MCF 10A (cell line): ENCODE data around the gene KPRP. TPM values are rescaled to one million over a fixed set of nuclear protein-coding genes. Genes with fewer than 3 reads are reported as not detected.

ENCODE experiments used
- BruUV-seq: library from RNA; stranded (reverse); fragments of 400-500 nt; replicated peaks from 2 replicates; lab custom pipeline; 2021; lab: Mats Ljungman, UMichigan
- CTCF ChIA-PET: fragments of 300-600 bp; sonication (Branson Sonifier 250); formaldehyde crosslinking; extraction: SDS; loops from one replicate; lab custom pipeline; 2021; ENCODE audit warnings: antibody characterized with exemption, inconsistent platforms; lab: Yijun Ruan, JAX
- POLR2A ChIA-PET: fragments of 300-600, 350-650 bp; sonication (Branson Sonifier 250); formaldehyde crosslinking; extraction: SDS; loops from one replicate; lab custom pipeline; 2020; ENCODE audit warnings: antibody characterized with exemption, inconsistent platforms; lab: Yijun Ruan, JAX
- DNase-seq: peaks from one replicate; pipeline ENCODE4 v3.0.0-alpha.2; 2018; ENCODE audit not compliant: unreplicated experiment
- H3K27ac Mint-ChIP-seq: one replicate; pipeline ENCODE4 v1.8.0; 2022; ENCODE audit warnings: mild to moderate bottlenecking, low read depth, mixed read lengths; ENCODE audit not compliant: unreplicated experiment
- H3K27me3 Mint-ChIP-seq: one replicate; pipeline ENCODE4 v1.8.0; 2022; ENCODE audit warnings: mixed read lengths; ENCODE audit not compliant: insufficient read depth, unreplicated experiment
- H3K36me3 Mint-ChIP-seq: one replicate; pipeline ENCODE4 v1.8.0; 2022; ENCODE audit warnings: mild to moderate bottlenecking, moderate library complexity, mixed read lengths; ENCODE audit not compliant: insufficient read depth, unreplicated experiment
- H3K4me1 Mint-ChIP-seq: one replicate; pipeline ENCODE4 v1.8.0; 2022; ENCODE audit warnings: mixed read lengths; ENCODE audit not compliant: insufficient read depth, unreplicated experiment
- H3K4me3 Mint-ChIP-seq: one replicate; pipeline ENCODE4 v1.8.0; 2022; ENCODE audit warnings: mild to moderate bottlenecking, moderate library complexity, mixed read lengths; ENCODE audit not compliant: unreplicated experiment
- H3K9me3 Mint-ChIP-seq: one replicate; pipeline ENCODE4 v1.8.0; 2022; ENCODE audit warnings: mixed read lengths; ENCODE audit not compliant: unreplicated experiment
- intact Hi-C: fragments of 100-400 bp; cut with micrococcal nuclease; formaldehyde crosslinking; loops from 2 replicates; pipeline ENCODE4 v1.14.1; 2022
- total RNA-seq: library from RNA; stranded (reverse); gene quantifications from 2 replicates; pipeline ENCODE4 v1.2.3, GENCODE V29; 2022
- TF ChIP-seq, protein P1 (sequence below): fragments of 200-600 bp; IDR thresholded peaks from one replicate; pipeline ENCODE4 v1.8.0; 2022; ENCODE audit warnings: antibody characterized with exemption, mild to moderate bottlenecking; ENCODE audit not compliant: unreplicated experiment

The KPRP gene
- total RNA-seq, 1 experiment from 2014 or later, result 0.12 TPM

DNA sequence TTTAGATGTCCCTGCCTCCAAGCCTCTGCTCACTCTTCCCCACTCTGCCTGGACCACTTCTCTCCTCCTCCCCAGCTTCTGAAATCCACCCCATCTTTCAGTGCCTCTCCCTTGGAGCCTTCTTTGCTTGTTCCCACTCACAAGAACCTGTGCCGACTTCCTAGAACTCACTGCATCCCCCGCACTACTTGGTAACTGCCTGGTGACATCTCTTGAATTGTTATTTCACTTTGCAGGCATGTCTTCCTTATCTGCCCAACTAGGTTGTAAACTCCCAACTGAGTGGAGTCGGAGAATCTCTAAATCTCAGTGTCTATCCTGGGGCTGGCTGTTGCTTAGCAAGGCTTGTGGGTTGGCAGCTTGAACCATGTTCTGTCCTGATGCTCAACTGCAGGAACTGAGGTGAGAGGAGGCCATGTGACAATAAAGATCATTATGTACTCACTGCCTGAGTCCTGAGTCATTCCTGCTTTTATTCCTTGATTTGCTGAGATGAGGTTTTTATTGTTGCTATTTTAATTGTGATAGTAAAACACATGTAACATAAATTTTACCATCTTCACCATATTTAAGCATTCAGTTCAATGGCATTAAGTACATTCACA is 3.9 kb downstream of the KPRP start:
- ChIA-PET CTCF (interaction anchor here (0.6 to 4.6 kb wide), 6 partner anchors 16 to 873 kb away, joined by 3 to 57 read pairs (median 4); no protein-coding TSS in a partner anchor), POLR2A (interaction anchor here (0.5 to 1.4 kb wide), 3 partner anchors 94 to 456 kb away, joined by 4 read pairs; partner anchors contain the start of gene PRR9)
- TF ChIP-seq, protein P1, sequence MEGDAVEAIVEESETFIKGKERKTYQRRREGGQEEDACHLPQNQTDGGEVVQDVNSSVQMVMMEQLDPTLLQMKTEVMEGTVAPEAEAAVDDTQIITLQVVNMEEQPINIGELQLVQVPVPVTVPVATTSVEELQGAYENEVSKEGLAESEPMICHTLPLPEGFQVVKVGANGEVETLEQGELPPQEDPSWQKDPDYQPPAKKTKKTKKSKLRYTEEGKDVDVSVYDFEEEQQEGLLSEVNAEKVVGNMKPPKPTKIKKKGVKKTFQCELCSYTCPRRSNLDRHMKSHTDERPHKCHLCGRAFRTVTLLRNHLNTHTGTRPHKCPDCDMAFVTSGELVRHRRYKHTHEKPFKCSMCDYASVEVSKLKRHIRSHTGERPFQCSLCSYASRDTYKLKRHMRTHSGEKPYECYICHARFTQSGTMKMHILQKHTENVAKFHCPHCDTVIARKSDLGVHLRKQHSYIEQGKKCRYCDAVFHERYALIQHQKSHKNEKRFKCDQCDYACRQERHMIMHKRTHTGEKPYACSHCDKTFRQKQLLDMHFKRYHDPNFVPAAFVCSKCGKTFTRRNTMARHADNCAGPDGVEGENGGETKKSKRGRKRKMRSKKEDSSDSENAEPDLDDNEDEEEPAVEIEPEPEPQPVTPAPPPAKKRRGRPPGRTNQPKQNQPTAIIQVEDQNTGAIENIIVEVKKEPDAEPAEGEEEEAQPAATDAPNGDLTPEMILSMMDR, result peak; percentile 10
- peaks cover 41% of the 10 kb centered on the region for H3K4me1 Mint-ChIP-seq
- intact Hi-C loops, result loop anchor here (1.0 to 10.0 kb wide), 2 partner anchors 107 to 433 kb away; no protein-coding TSS in a partner anchor
- no peak for DNase-seq
- peak overlapping the region; percentile 0 for H3K4me3 Mint-ChIP-seq
- H3K27me3 Mint-ChIP-seq, result no peaks in the 10 kb centered on the region
- H3K27ac Mint-ChIP-seq, result peak overlapping the region; percentile 4
- no peaks in the 10 kb centered on the region for H3K36me3 Mint-ChIP-seq
- BruUV-seq, result no TSS peak
- H3K9me3 Mint-ChIP-seq, result no peaks in the 10 kb centered on the region

- H3K4me1 Mint-ChIP-seq, result peaks cover 29% of the 10 kb centered on the region
- H3K27me3 Mint-ChIP-seq, result no peaks in the 10 kb centered on the region
- peak overlapping the region; percentile 5 for H3K27ac Mint-ChIP-seq
- BruUV-seq, result TSS peak; percentile 92
- DNase-seq, result peak; percentile 63
- intact Hi-C loops, result loop anchor here (1.0 to 10.0 kb wide), 4 partner anchors 24 to 426 kb away; no protein-coding TSS in a partner anchor
- CTCF ChIA-PET, result interaction anchor here (0.6 to 2.7 kb wide), 14 partner anchors 9 to 910 kb away, joined by 3 to 21 read pairs (median 4); partner anchors contain the start of gene KPRP
- H3K36me3 Mint-ChIP-seq, result peaks cover 4% of the 10 kb centered on the region
- no peak overlapping the region for H3K4me3 Mint-ChIP-seq
- TF ChIP-seq, protein P1, result peak; percentile 13
- peaks cover 8% of the 10 kb centered on the region for H3K9me3 Mint-ChIP-seq
- POLR2A ChIA-PET, result interaction anchor here (0.6 to 1.8 kb wide), 3 partner anchors 9 to 768 kb away, joined by 3 to 9 read pairs (median 4); partner anchors contain the start of gene KPRP
Measured at GRCh38 chr1:152768847-152769533, 11.2 kb downstream of the KPRP start.

DNA sequence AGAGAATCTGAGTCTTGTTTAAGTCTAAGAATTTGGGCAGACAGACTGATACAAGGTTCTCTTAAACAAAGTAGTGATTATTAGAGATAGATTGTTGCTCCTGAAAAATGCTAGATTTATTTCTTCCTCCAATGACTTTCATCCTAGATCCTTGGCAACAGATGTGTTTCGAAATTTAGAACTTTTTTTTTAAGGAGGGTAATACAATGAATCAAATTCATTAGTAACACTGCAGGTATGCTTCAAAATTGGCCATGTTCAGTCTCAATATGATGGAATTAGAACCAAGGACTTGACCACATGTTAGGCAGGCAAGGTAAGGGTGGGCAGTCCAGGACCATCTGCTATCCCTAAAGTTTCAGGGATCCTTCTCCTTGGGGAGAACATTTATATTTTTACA is 12.6 kb downstream of the KPRP start:
- H3K9me3 Mint-ChIP-seq, result peaks cover 8% of the 10 kb centered on the region
- peaks cover 4% of the 10 kb centered on the region for H3K36me3 Mint-ChIP-seq
- H3K27me3 Mint-ChIP-seq, result no peaks in the 10 kb centered on the region
- DNase-seq, result no peak
- H3K4me1 Mint-ChIP-seq, result peaks cover 29% of the 10 kb centered on the region
- TF ChIP-seq, protein P1, result no peak
- intact Hi-C loops, result loop anchor here (1.0 kb wide), 1 partner anchor 34 kb away; no protein-coding TSS in a partner anchor
- H3K27ac Mint-ChIP-seq, result no peak overlapping the region
- H3K4me3 Mint-ChIP-seq, result no peak overlapping the region
- POLR2A ChIA-PET, result interaction anchor here (1.3 kb wide), 1 partner anchor 10 kb away, joined by 4 read pairs; no protein-coding TSS in a partner anchor
- BruUV-seq, result no TSS peak
- CTCF ChIA-PET, result interaction anchor here (0.6 to 2.7 kb wide), 4 partner anchors 18 to 423 kb away, joined by 3 to 21 read pairs (median 10); no protein-coding TSS in a partner anchor

- intact Hi-C loops, result no loop called here
- peak; percentile 57 for DNase-seq
- TF ChIP-seq, protein P1, result no peak
- BruUV-seq, result no TSS peak
- Mint-ChIP-seq H3K9me3 (peaks cover 8% of the 10 kb centered on the region), H3K4me3 (no peak within 1 kb of the TSS), H3K4me1 (peaks cover 12% of the 10 kb centered on the region), H3K36me3 (no peaks in the 10 kb centered on the region), H3K27me3 (no peaks in the 10 kb centered on the region), H3K27ac (no peak within 1 kb of the TSS)
- ChIA-PET CTCF (interaction anchor here (0.8 to 1.1 kb wide), 4 partner anchors 12 to 417 kb away, joined by 3 read pairs; partner anchors contain the start of gene KPRP), POLR2A (no interaction called here)
Measured at GRCh38 chr1:152774875-152775274, 17.1 kb downstream of the KPRP start, which contains the start of gene LCE1F. Gene LCE1F (plus strand): TSS chr1:152775140. CDS start chr1:152776372, 1,232 bp downstream.
